DOHH2 (cell line): Measurements from ENCODE around the gene NUTM1.

Experiments used
- H3F3A ChIP-seq: fragments of 200-600 bp; sonication (generic), shearing (Covaris generic); 2 replicates; pipeline ENCODE4 v1.6.0; 2016; ENCODE audit warnings: antibody characterized with exemption, mild to moderate bottlenecking; ENCODE audit not compliant: control insufficient read depth, insufficient read depth
- H3K27ac ChIP-seq: fragments of 200-600 bp; sonication (generic); 2 replicates; pipeline ENCODE4 v1.5.1; 2014; ENCODE audit warnings: low read depth, mild to moderate bottlenecking, low read length, moderate library complexity
- H3K27me3 ChIP-seq: fragments of 200-600 bp; sonication (generic); 2 replicates; pipeline ENCODE4 v1.6.1; 2014; ENCODE audit warnings: mild to moderate bottlenecking, low read length, mixed read lengths; ENCODE audit not compliant: control insufficient read depth
- H3K36me3 ChIP-seq: fragments of 200-600 bp; sonication (generic); 2 replicates; pipeline ENCODE4 v1.6.1; 2014; ENCODE audit warnings: mild to moderate bottlenecking, low read length, moderate library complexity, mixed read lengths; ENCODE audit not compliant: control insufficient read depth
- H3K4me1 ChIP-seq: fragments of 200-600 bp; sonication (generic); 2 replicates; pipeline ENCODE4 v1.6.1; 2014; ENCODE audit warnings: mild to moderate bottlenecking, low read length, mixed read lengths; ENCODE audit not compliant: control insufficient read depth
- H3K4me2 ChIP-seq: fragments of 200-600 bp; sonication (generic); 2 replicates; pipeline ENCODE4 v1.6.0; 2014; ENCODE audit warnings: mild to moderate bottlenecking, low read length, moderate library complexity
- H3K4me3 ChIP-seq: fragments of 200-600 bp; sonication (generic); 2 replicates; pipeline ENCODE4 v1.5.1; 2014; ENCODE audit warnings: mild to moderate bottlenecking, low read length, mixed read lengths
- H3K79me2 ChIP-seq: fragments of 200-600 bp; sonication (generic); 2 replicates; pipeline ENCODE4 v1.6.1; 2014; ENCODE audit warnings: mild to moderate bottlenecking, low read length, mixed read lengths; ENCODE audit not compliant: control insufficient read depth
- H3K9me2 ChIP-seq: fragments of 200-600 bp; sonication (generic); replicated peaks from 2 replicates; pipeline ENCODE4 v1.6.1; 2014; ENCODE audit warnings: mild to moderate bottlenecking, low read length, mixed read lengths; ENCODE audit not compliant: control insufficient read depth
- H3K9me3 ChIP-seq: fragments of 200-600 bp; sonication (generic); 2 replicates; pipeline ENCODE4 v1.6.1; 2014; ENCODE audit warnings: antibody characterized with exemption, low read length, mixed read lengths; ENCODE audit not compliant: control insufficient read depth, insufficient read depth
- H4K20me1 ChIP-seq: fragments of 200-600 bp; sonication (generic); 2 replicates; pipeline ENCODE4 v1.6.0; 2014; ENCODE audit warnings: low read depth, mild to moderate bottlenecking, antibody characterized with exemption, low read length, moderate library complexity; ENCODE audit not compliant: control insufficient read depth, insufficient read depth
- EZH2phosphoT487 ChIP-seq: fragments of 200-600 bp; sonication (generic); IDR thresholded peaks from 2 replicates; pipeline ENCODE4 v1.6.1; 2017; ENCODE audit warnings: borderline replicate concordance, mild to moderate bottlenecking, antibody characterized with exemption, low read length, moderate library complexity, mixed read lengths
- TF ChIP-seq, protein P1 (sequence below): fragments of 200-600 bp; sonication (generic); IDR thresholded peaks from one replicate; pipeline ENCODE4 v1.5.1; 2014; ENCODE audit warnings: antibody characterized with exemption, mild to moderate bottlenecking, low read depth, low read length; ENCODE audit not compliant: poor library complexity, severe bottlenecking

NUTM1 gene

DNA sequence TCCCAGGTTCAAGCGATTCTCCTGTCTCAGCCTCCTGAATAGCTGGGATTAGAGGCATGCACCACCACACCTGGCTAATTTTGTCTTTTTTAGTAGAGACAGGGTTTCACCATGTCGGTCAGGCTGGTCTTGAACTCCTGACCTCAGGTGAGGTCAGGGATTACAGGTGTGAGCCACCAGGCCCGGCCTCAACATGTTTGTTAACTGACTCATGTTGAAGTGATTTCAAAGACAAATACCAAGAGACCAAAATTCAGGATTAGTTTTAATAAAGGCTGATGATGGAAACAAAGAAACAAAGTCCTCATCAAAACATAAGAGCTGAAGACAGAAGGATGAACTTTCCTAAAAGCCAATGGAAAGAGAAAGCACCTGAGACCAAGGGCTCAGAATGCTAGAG is 42.1 kb upstream of the NUTM1 start:
- H3K4me3 ChIP-seq, result no peak overlapping the region
- H3K9me3 ChIP-seq, result no peaks in the 10 kb centered on the region
- H3K36me3 ChIP-seq, result no peaks in the 10 kb centered on the region
- TF ChIP-seq EZH2phosphoT487, result no peak
- TF ChIP-seq, protein P1, sequence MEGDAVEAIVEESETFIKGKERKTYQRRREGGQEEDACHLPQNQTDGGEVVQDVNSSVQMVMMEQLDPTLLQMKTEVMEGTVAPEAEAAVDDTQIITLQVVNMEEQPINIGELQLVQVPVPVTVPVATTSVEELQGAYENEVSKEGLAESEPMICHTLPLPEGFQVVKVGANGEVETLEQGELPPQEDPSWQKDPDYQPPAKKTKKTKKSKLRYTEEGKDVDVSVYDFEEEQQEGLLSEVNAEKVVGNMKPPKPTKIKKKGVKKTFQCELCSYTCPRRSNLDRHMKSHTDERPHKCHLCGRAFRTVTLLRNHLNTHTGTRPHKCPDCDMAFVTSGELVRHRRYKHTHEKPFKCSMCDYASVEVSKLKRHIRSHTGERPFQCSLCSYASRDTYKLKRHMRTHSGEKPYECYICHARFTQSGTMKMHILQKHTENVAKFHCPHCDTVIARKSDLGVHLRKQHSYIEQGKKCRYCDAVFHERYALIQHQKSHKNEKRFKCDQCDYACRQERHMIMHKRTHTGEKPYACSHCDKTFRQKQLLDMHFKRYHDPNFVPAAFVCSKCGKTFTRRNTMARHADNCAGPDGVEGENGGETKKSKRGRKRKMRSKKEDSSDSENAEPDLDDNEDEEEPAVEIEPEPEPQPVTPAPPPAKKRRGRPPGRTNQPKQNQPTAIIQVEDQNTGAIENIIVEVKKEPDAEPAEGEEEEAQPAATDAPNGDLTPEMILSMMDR, result no peak
- no peaks in the 10 kb centered on the region for H3K9me2 ChIP-seq
- no peaks in the 10 kb centered on the region for H4K20me1 ChIP-seq
- H3K4me2 ChIP-seq, result no peak overlapping the region
- H3K27me3 ChIP-seq, result no peaks in the 10 kb centered on the region
- no peaks in the 10 kb centered on the region for H3F3A ChIP-seq
- no peaks in the 10 kb centered on the region for H3K79me2 ChIP-seq
- peaks cover 7% of the 10 kb centered on the region for H3K4me1 ChIP-seq
- no peak overlapping the region for H3K27ac ChIP-seq

DNA sequence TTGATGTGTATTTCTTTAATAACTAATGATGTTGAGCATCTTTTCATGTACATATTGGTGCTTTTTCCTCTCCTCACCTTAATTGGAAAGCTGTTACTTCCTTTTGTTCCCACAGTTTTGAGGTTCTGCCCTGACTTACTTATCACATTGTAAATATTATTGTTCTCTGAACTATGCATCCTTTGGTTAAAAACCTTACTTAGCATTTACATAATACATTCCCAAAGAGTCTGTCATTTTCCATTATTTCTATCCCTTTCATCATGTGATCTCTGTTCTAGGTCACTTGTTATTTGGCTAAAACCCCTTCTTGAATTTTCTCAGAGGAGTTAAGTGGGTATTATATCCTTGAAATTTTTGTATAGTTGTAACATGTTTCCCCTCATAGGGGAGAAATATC is 38.5 kb upstream of the NUTM1 start:
- H3K27ac ChIP-seq, result no peak overlapping the region
- H3K79me2 ChIP-seq, result no peaks in the 10 kb centered on the region
- H3K9me3 ChIP-seq, result no peaks in the 10 kb centered on the region
- H4K20me1 ChIP-seq, result no peaks in the 10 kb centered on the region
- H3K9me2 ChIP-seq, result no peaks in the 10 kb centered on the region
- H3K4me1 ChIP-seq, result no peaks in the 10 kb centered on the region
- no peak overlapping the region for H3K4me3 ChIP-seq
- no peaks in the 10 kb centered on the region for H3K27me3 ChIP-seq
- no peak overlapping the region for H3K4me2 ChIP-seq
- no peaks in the 10 kb centered on the region; the same call in 1 of the 2 replicates for H3F3A ChIP-seq
- H3K36me3 ChIP-seq, result no peaks in the 10 kb centered on the region
- TF ChIP-seq, protein P1, result no peak
- no peak for TF ChIP-seq EZH2phosphoT487

DNA sequence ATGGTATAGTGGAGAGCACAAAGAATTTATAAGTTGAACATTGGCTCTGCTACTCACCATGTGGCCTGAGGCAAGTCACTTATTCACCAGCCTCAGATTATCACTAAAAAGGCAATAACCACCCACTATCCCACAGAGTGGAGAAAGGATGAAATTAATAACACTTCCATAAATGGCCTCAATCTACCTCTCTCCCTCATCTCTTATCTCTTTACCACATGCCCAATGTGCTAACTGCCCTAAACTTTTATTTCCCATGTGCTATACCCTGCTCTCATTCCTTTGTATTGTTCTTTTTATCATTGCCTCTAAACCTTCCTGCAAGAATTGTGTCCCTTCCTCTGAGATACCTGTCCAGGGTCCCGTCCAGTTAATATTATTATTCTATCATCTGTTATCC is 31.6 kb upstream of the NUTM1 start:
- H3K4me1 ChIP-seq, result peaks cover 4% of the 10 kb centered on the region
- H3F3A ChIP-seq, result no peaks in the 10 kb centered on the region; the same call in 1 of the 2 replicates
- H3K4me2 ChIP-seq, result no peak overlapping the region
- H3K27ac ChIP-seq, result no peak overlapping the region
- peaks cover 6% of the 10 kb centered on the region for H3K79me2 ChIP-seq
- TF ChIP-seq EZH2phosphoT487, result no peak
- TF ChIP-seq, protein P1, result no peak
- H4K20me1 ChIP-seq, result no peaks in the 10 kb centered on the region
- no peaks in the 10 kb centered on the region for H3K36me3 ChIP-seq
- H3K4me3 ChIP-seq, result no peak overlapping the region
- H3K27me3 ChIP-seq, result no peaks in the 10 kb centered on the region
- H3K9me3 ChIP-seq, result no peaks in the 10 kb centered on the region
- H3K9me2 ChIP-seq, result no peaks in the 10 kb centered on the region
